Adrenal gland (tissue), 12 donors: ENCODE results near the gene CACNA1A. TPM values are rescaled to one million over a fixed set of nuclear protein-coding genes. Genes with fewer than 3 reads are reported as not detected.

ENCODE experiments used
- DNase-seq, 7 donors: peaks; one replicate each; pipeline ENCODE4 v3.0.0-alpha.2; 2019 to 2020
- H3K27ac ChIP-seq, 5 donors: fragments of 200-600 bp; sonication (generic) in 4 of 5; 1 replicate in 3 of 5; 2 replicates in 2 of 5; pipeline versions ENCODE4 v1.5.1 to v1.8.0; 2016 to 2020; ENCODE audit warnings: mild to moderate bottlenecking in 1 of 5
- H3K27me3 ChIP-seq: fragments of 200-600 bp; 2 replicates; pipeline ENCODE4 v1.8.0; 2021
- H3K36me3 ChIP-seq, 2 donors: fragments of 200-600 bp; replicated peaks in 1 of 2; 1 replicate in 1 of 2; 2 replicates in 1 of 2; pipeline versions ENCODE4 v1.5.1 to v1.8.0; 2018 to 2022
- H3K4me1 ChIP-seq, 2 donors: fragments of 200-600 bp; replicated peaks in 1 of 2; 1 replicate in 1 of 2; 2 replicates in 1 of 2; pipeline versions ENCODE4 v1.5.1 to v1.8.0; 2018 to 2021
- H3K4me3 ChIP-seq, 4 donors: fragments of 200-600 bp; sonication (generic) in 3 of 4; one replicate each; pipeline ENCODE4 v1.5.1; 2016 to 2018
- H3K9me3 ChIP-seq, 3 donors: fragments of 200-600 bp; sonication (generic) in 1 of 3; replicated peaks in 1 of 3; 1 replicate in 2 of 3; 2 replicates in 1 of 3; pipeline versions ENCODE4 v1.5.1 to v1.8.0; 2016 to 2021
- POLR2A ChIP-seq, 2 donors: fragments of 450-650 bp; IDR thresholded peaks; one replicate each; pipeline ENCODE4 v1.6.1; 2017; ENCODE audit warnings: antibody characterized with exemption in 2 of 2, mild to moderate bottlenecking in 2 of 2, moderate library complexity in 1 of 2
- WGBS, 4 donors: extraction: QIAGEN DNeasy Blood & Tissue Kit in 2 of 4; methylation state at CpG; one replicate each; pipeline versions ENCODE4 v1.1.5 to v1.1.7; 2013 to 2017; 5-methylcytosine and 5-hydroxymethylcytosine counted together
- intact Hi-C, 2 donors: fragments of 100-400 bp; cut with DNase I; formaldehyde crosslinking; loops; one replicate each; pipeline versions ENCODE4 v1.14.1 to v1.15.0; 2022 to 2023
- polyA plus RNA-seq, 3 donors: library from polyadenylated mRNA; stranded (reverse); fragments of 200-250 nt in 2 of 3; fragments of 350-450 nt in 1 of 3; fragmentation: Illumina TruSeq in 1 of 3; extraction: RNeasy Lipid Tissue Mini Kit (QIAGEN cat#74804) in 1 of 3; gene quantifications; one replicate each; pipeline ENCODE4 v1.2.3, GENCODE V29; 2013 to 2014
- total RNA-seq, 9 donors: library from RNA; depleted of rRNA in 4 of 9; stranded (reverse); fragments of >200 nt in 4 of 9; fragments of 120-200 nt in 1 of 9; fragmentation: NEBNext Ultra II Directional in 1 of 9; extraction: Animal tissue kit (Norgen Biotek cat#: 25700) in 1 of 9; gene quantifications; one replicate each; pipeline versions ENCODE4 v1.1.0 to v1.2.4, GENCODE V29; 2013 to 2023
- TF ChIP-seq, protein P1 (sequence below), 6 experiments: fragments of 450-650 bp in 4 of 6; fragments of 200-600 bp in 2 of 6; sonication (generic) in 1 of 6; IDR thresholded peaks; 1 replicate in 5 of 6; 2 replicates in 1 of 6; pipeline versions ENCODE4 v1.5.1 to v1.8.0; 2016 to 2021; ENCODE audit warnings: antibody characterized with exemption in 6 of 6, mild to moderate bottlenecking in 2 of 6, moderate library complexity in 1 of 6
- donor health status: healthy with polysubstance abuse.
- donor health status: Bipolar disorder and iron deficiency.
- donor health status: DM: yes; HTN: yes; CAD: no.
- donor health status: DM: no; HTN: no; CAD: no.
- donor health status: DM: no; HTN: no; CAD: no.
- donor health status: DM: yes; HTN: yes; CAD: no.

Gene CACNA1A
- total and polyA plus RNA-seq, 12 donors, result 0.28 to 35.4 (median 2.8) TPM; not detected in 1

GRCh38 chr19:13343514-13343913 is 162.8 kb downstream of the CACNA1A start:
- 58 to 91% (median 75%) methylated on average over 2 of the region's 2 CpGs for WGBS, 4 donors
- no peak for TF ChIP-seq POLR2A (IDR thresholded peaks at IDR 0.05)
- TF ChIP-seq, protein P1, sequence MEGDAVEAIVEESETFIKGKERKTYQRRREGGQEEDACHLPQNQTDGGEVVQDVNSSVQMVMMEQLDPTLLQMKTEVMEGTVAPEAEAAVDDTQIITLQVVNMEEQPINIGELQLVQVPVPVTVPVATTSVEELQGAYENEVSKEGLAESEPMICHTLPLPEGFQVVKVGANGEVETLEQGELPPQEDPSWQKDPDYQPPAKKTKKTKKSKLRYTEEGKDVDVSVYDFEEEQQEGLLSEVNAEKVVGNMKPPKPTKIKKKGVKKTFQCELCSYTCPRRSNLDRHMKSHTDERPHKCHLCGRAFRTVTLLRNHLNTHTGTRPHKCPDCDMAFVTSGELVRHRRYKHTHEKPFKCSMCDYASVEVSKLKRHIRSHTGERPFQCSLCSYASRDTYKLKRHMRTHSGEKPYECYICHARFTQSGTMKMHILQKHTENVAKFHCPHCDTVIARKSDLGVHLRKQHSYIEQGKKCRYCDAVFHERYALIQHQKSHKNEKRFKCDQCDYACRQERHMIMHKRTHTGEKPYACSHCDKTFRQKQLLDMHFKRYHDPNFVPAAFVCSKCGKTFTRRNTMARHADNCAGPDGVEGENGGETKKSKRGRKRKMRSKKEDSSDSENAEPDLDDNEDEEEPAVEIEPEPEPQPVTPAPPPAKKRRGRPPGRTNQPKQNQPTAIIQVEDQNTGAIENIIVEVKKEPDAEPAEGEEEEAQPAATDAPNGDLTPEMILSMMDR (IDR thresholded peaks at IDR 0.05), result no peak
- no peaks in the 10 kb centered on the region for H3K27me3 ChIP-seq
- H3K36me3 ChIP-seq, result no peaks in the 10 kb centered on the region
- no peak for DNase-seq
- H3K9me3 ChIP-seq, result no peaks in the 10 kb centered on the region
- no peaks in the 10 kb centered on the region for H3K4me1 ChIP-seq
- H3K27ac ChIP-seq, result no peak overlapping the region
- intact Hi-C loops, result no loop called here
- no peak overlapping the region for H3K4me3 ChIP-seq

GRCh38 chr19:13342672-13343071 is 163.6 kb downstream of the CACNA1A start:
- 23 to 60% (median 48%) methylated on average over 2 of the region's 2 CpGs for WGBS, 4 donors
- H3K27ac ChIP-seq, result no peak overlapping the region
- no peaks in the 10 kb centered on the region for H3K9me3 ChIP-seq
- H3K4me1 ChIP-seq, result no peaks in the 10 kb centered on the region
- intact Hi-C loops, result no loop called here
- no peaks in the 10 kb centered on the region for H3K27me3 ChIP-seq
- no peaks in the 10 kb centered on the region for H3K36me3 ChIP-seq
- no peak overlapping the region for H3K4me3 ChIP-seq
- TF ChIP-seq POLR2A (IDR thresholded peaks at IDR 0.05), result no peak
- TF ChIP-seq, protein P1 (IDR thresholded peaks at IDR 0.05), result no peak
- DNase-seq, result no peak

DNA sequence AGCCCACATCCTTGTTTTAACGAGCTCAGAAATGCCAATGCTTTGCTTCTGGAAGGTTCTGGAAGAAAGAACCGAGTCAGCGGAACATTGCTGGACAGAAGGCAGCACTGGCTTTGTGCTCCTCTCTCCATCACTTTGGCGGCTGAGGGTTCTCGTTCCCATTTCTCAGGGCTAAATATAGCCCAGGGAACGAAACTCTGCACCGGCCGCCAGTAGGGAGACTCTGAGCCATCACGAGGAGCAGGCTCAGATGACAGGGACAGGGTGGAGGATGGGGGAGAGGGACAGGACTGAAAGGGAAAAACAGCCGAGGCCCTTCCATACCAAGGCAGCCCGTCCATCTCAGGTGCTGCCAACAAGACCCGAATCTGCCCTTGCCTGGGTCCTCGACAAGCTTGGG is 166.4 kb downstream of the CACNA1A start:
- WGBS, 4 donors, result 51 to 69% (median 58%) methylated on average over 5 to 13 of the region's 13 CpGs
- no peaks in the 10 kb centered on the region for H3K9me3 ChIP-seq
- TF ChIP-seq, protein P1 (IDR thresholded peaks at IDR 0.05), result no peak
- no peak for TF ChIP-seq POLR2A (IDR thresholded peaks at IDR 0.05)
- no peaks in the 10 kb centered on the region for H3K36me3 ChIP-seq
- no peaks in the 10 kb centered on the region for H3K4me1 ChIP-seq
- intact Hi-C loops, result no loop called here
- peak in 1 of 7 donors; percentile 1 for DNase-seq
- no peaks in the 10 kb centered on the region for H3K27me3 ChIP-seq
- no peak overlapping the region for H3K27ac ChIP-seq
- H3K4me3 ChIP-seq, result no peak overlapping the region

- H3K4me3 ChIP-seq, result no peak overlapping the region
- no peaks in the 10 kb centered on the region for H3K36me3 ChIP-seq
- H3K9me3 ChIP-seq, result no peaks in the 10 kb centered on the region
- no peak overlapping the region for H3K27ac ChIP-seq
- WGBS, 4 donors, result 58 to 80% (median 68%) methylated on average over 3 of the region's 3 CpGs
- intact Hi-C loops, result no loop called here
- no peaks in the 10 kb centered on the region for H3K4me1 ChIP-seq
- no peak for DNase-seq
- TF ChIP-seq POLR2A (IDR thresholded peaks at IDR 0.05), result no peak
- TF ChIP-seq, protein P1 (IDR thresholded peaks at IDR 0.05), result no peak
- no peaks in the 10 kb centered on the region for H3K27me3 ChIP-seq
Measured at GRCh38 chr19:13337181-13337580, 169.1 kb downstream of the CACNA1A start.
